K562 (cell line): ENCODE results near the gene AP4S1. TPM values are rescaled to one million over a fixed set of nuclear protein-coding genes. Genes with fewer than 3 reads are reported as not detected.

ENCODE experiments used
- ATAC-seq: fragments of 200-7000 bp; cut with Tn5 transposase; 3 replicates; pipeline ENCODE4 v1.9.1; 2020; ENCODE audit warnings: moderate library complexity
- BruUV-seq: library from RNA; stranded (reverse); fragments of 400-500 nt; replicated peaks from 2 replicates; lab custom pipeline; 2021; lab: Mats Ljungman, UMichigan
- CTCF ChIA-PET: fragments of 300-600 bp; formaldehyde crosslinking; extraction: SDS; loops from one replicate; lab custom pipeline; 2021; ENCODE audit warnings: low intra/inter-chr PET ratio; lab: Yijun Ruan, JAX
- POLR2A ChIA-PET: fragments of 300-600, 350-650 bp; sonication (Branson Sonifier 250); formaldehyde crosslinking; extraction: SDS; loops from one replicate; lab custom pipeline; 2021; ENCODE audit warnings: antibody characterized with exemption, inconsistent platforms; lab: Yijun Ruan, JAX
- DNase-seq, 4 experiments: peaks; one replicate each; pipeline versions ENCODE4 v3.0.0 to v3.0.0-alpha.2; 2011 to 2018; ENCODE audit warnings: low spot score in 3 of 4, mixed read lengths in 3 of 4; ENCODE audit errors: extremely low read depth in 1 of 4
- FAIRE-seq: peaks from 2 replicates; lab custom pipeline; 2011; peaks lifted over from hg19 to GRCh38; lab: Jason Lieb, UNC
- H2AFZ ChIP-seq: 2 replicates; pipeline ENCODE4 v1.6.0; 2011; ENCODE audit warnings: low read depth, low read length, control low read depth, inconsistent platforms
- H3K27ac ChIP-seq: fragments of 200-600 bp; 3 replicates; pipeline ENCODE4 v1.8.0; 2011; ENCODE audit warnings: low read depth, mild to moderate bottlenecking, control low read depth, inconsistent platforms, low read length, moderate library complexity, mixed read lengths; ENCODE audit errors: extremely low read depth
- H3K27me3 ChIP-seq, 2 experiments: fragments of 300-600 bp in 1 of 2; 2 replicates in 1 of 2; 3 replicates in 1 of 2; pipeline versions ENCODE4 v1.6.0 to v1.8.0; 2011; ENCODE audit warnings: inconsistent platforms in 2 of 2, low read length in 2 of 2, mild to moderate bottlenecking in 1 of 2, mixed read lengths in 1 of 2, moderate library complexity in 1 of 2; ENCODE audit not compliant: control insufficient read depth in 2 of 2, insufficient read depth in 2 of 2
- H3K36me3 ChIP-seq: fragments of 300-600 bp; 3 replicates; pipeline ENCODE4 v1.8.0; 2011; ENCODE audit warnings: mild to moderate bottlenecking, low read length, inconsistent platforms; ENCODE audit not compliant: control insufficient read depth, insufficient read depth
- H3K4me1 ChIP-seq, 2 experiments: fragments of 200-600 bp in 1 of 2; replicated peaks in 1 of 2; 2 replicates in 1 of 2; 3 replicates in 1 of 2; pipeline versions ENCODE4 v1.5.1 to v1.8.0; 2011; ENCODE audit warnings: inconsistent platforms in 2 of 2, low read length in 2 of 2, mild to moderate bottlenecking in 1 of 2, mixed read lengths in 1 of 2, moderate library complexity in 1 of 2; ENCODE audit not compliant: control insufficient read depth in 2 of 2, insufficient read depth in 2 of 2
- H3K4me2 ChIP-seq: 2 replicates; pipeline ENCODE4 v1.6.1; 2011; ENCODE audit warnings: low read length, control low read depth, inconsistent platforms, mixed read lengths; ENCODE audit not compliant: insufficient read depth
- H3K4me3 ChIP-seq: fragments of 200-600 bp; sonication (generic), shearing (Covaris generic); 2 replicates; pipeline ENCODE4 v1.5.1; 2016; ENCODE audit warnings: control low read depth, inconsistent platforms
- H3K79me2 ChIP-seq: fragments of 200-600 bp; 3 replicates; pipeline ENCODE4 v1.8.0; 2011; ENCODE audit warnings: low read length, inconsistent platforms; ENCODE audit not compliant: control insufficient read depth, insufficient read depth
- H3K9ac ChIP-seq, 2 experiments: 2 replicates each; pipeline versions ENCODE4 v1.6.0 to v1.6.1; 2011; ENCODE audit warnings: low read depth in 2 of 2, low read length in 2 of 2, control low read depth in 1 of 2, inconsistent platforms in 1 of 2, mild to moderate bottlenecking in 1 of 2, mixed read lengths in 1 of 2; ENCODE audit not compliant: insufficient read depth in 1 of 2
- H3K9me1 ChIP-seq: one replicate; pipeline ENCODE4 v1.6.0; 2011; ENCODE audit warnings: inconsistent platforms, mild to moderate bottlenecking, low read length, moderate library complexity; ENCODE audit not compliant: control insufficient read depth, insufficient read depth
- H3K9me3 ChIP-seq: replicated peaks from 2 replicates; pipeline ENCODE4 v1.5.1; 2011; ENCODE audit warnings: low read depth, low read length, inconsistent platforms; ENCODE audit not compliant: control insufficient read depth, insufficient read depth
- H4K20me1 ChIP-seq: replicated peaks from 2 replicates; pipeline ENCODE4 v1.6.1; 2011; ENCODE audit warnings: low read length, inconsistent platforms, mixed read lengths; ENCODE audit not compliant: control insufficient read depth, insufficient read depth
- ATF7 ChIP-seq: fragments of 450-650 bp; IDR thresholded peaks from 2 replicates; pipeline ENCODE4 v1.7.1; 2014; ENCODE audit warnings: mild to moderate bottlenecking, moderate library complexity
- ETV1 ChIP-seq: fragments of 450-650 bp; conservative IDR thresholded peaks from 2 replicates; pipeline ENCODE4 v1.6.1; 2016; ENCODE audit warnings: missing genetic modification characterization, control low read depth, low read depth, missing compliant biosample characterization
- FOXJ3 ChIP-seq: sonication (generic); formaldehyde crosslinking; IDR thresholded peaks from 2 replicates; pipeline ENCODE4 v1.4.0; 2020; ENCODE audit warnings: mild to moderate bottlenecking, missing genetic modification reagents
- HIVEP1 ChIP-seq: fragments of 250-450 bp; sonication (Bioruptor Pico); IDR thresholded peaks from 2 replicates; pipeline ENCODE4 v1.4.0; 2020; ENCODE audit warnings: mild to moderate bottlenecking
- MAFG ChIP-seq: fragments of 450-650 bp; conservative IDR thresholded peaks from 2 replicates; pipeline ENCODE4 v1.6.1; 2016; ENCODE audit warnings: missing genetic modification characterization, missing compliant biosample characterization
- RHOXF2B ChIP-seq: fragments of 250-450 bp; sonication (Bioruptor Pico); conservative IDR thresholded peaks from 2 replicates; pipeline ENCODE4 v1.5.1; 2021
- ZNF253 ChIP-seq: fragments of 250-450 bp; sonication (Bioruptor Pico); conservative IDR thresholded peaks from 2 replicates; pipeline ENCODE4 v1.6.1; 2021; ENCODE audit warnings: mild to moderate bottlenecking
- WGBS: fragments of 100-300 bp; shearing (Covaris generic); methylation state at CpG from one replicate; pipeline ENCODE4 v1.1.6; 2016; ENCODE audit warnings: low coverage, mixed read lengths; ENCODE audit not compliant: insufficient coverage; ENCODE audit errors: missing lambda C conversion rate; 5-methylcytosine and 5-hydroxymethylcytosine counted together
- in situ Hi-C: fragments of 300-500 bp; cut with MboI; formaldehyde crosslinking; loops from 4 replicates; pipeline ENCODE4 v1.15.0; 2018; ENCODE audit warnings: inconsistent platforms, mixed read lengths
- intact Hi-C: fragments of 100-400 bp; cut with micrococcal nuclease; formaldehyde crosslinking; loops from 2 replicates; pipeline ENCODE4 v1.14.2; 2022
- polyA plus RNA-seq, 8 experiments: library from polyadenylated mRNA; depleted of rRNA in 4 of 8; stranded (reverse) in 5 of 8; unstranded in 3 of 8; fragments of >200 nt; fragmentation: Nextera tagmentation in 2 of 8; fragmentation: Illumina TruSeq in 1 of 8; extraction: Ambion mirVana in 2 of 8; extraction: Trizol in 1 of 8; gene quantifications; 2 replicates each; pipeline versions ENCODE4 v1.2.1 to v1.2.3, GENCODE V29; 2011 to 2014; ENCODE audit warnings: inconsistent platforms in 1 of 8, missing spikeins in 1 of 8
- total RNA-seq, 7 experiments: library from RNA; depleted of rRNA in 6 of 7; stranded (reverse); fragments of >200 nt in 6 of 7; fragmentation: Illumina TruSeq in 2 of 7; extraction: Trizol in 2 of 7; gene quantifications; 2 replicates each; pipeline versions ENCODE4 v1.2.1 to v1.2.3, GENCODE V29; 2011 to 2021; ENCODE audit warnings: low replicate concordance in 1 of 7
- TF ChIP-seq, protein P1 (sequence below): sonication (generic); formaldehyde crosslinking; IDR thresholded peaks from 2 replicates; pipeline ENCODE4 v1.8.1; 2023; ENCODE audit warnings: missing genetic modification reagents, mild to moderate bottlenecking, borderline replicate concordance
- TF ChIP-seq, protein P2 (sequence below): fragments of 450-650 bp; IDR thresholded peaks from 2 replicates; pipeline ENCODE4 v1.6.1; 2016; ENCODE audit warnings: missing biosample characterization, missing genetic modification characterization
- TF ChIP-seq, protein P3 (sequence below): fragments of 200-800 bp; sonication (Bioruptor generic); IDR thresholded peaks from 2 replicates; pipeline ENCODE4 v1.6.1; 2017; ENCODE audit warnings: missing genetic modification characterization, missing compliant biosample characterization
- TF ChIP-seq, protein P4 (sequence below), 2 experiments: fragments of 450-650 bp; conservative IDR thresholded peaks; 2 replicates each; pipeline ENCODE4 v1.6.1; 2017; ENCODE audit warnings: mild to moderate bottlenecking in 2 of 2, moderate library complexity in 2 of 2

AP4S1 gene
- total and polyA plus RNA-seq, 9 of the 15 experiments (the other 6 are each of a cell fraction or from before 2014, with no cell fraction given), result 3.7 to 7.8 (median 5.9) TPM

DNA sequence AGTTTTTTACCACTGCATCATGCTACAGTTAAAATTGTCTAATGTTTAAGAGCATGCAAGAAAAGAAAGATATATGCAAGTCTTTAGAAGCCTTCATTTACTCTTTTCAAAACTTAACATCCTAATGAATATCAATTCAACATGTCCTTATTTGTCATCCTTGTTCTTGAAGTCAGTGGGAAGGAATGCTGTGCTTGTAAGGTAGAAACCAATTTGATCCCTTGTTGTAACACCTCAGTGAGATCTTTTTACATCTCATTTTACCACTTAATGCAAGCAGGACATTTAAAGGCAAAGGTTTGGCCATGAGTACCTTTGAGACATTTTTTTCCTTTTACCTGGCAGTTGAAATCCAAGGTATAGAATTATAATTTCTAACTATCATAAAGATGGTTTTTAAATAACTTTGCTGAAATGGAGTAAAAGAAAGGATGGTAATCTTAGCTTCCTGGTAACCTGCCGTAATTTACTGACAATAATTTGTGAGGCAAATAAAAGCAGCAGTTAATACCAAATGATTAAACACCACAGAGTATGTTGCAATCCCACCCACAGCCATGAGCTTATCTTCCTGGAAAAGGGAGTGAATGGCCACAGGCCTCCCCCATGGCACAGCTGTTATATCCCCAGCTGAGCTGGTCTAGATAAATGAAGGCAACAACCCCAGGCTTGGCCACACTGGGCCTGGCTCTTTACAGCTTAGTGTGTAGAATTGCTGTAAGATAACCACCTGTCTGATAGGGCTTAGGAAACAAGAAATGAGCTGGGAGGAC lies 33.9 kb downstream of the AP4S1 start:
- WGBS, result 0% methylated on average over 1 of the region's 1 CpG
- Histone ChIP-seq H3K9me3 (no peaks in the 10 kb centered on the region), H3K4me3 (no peak overlapping the region), H3K36me3 (no peaks in the 10 kb centered on the region), H3K4me1 (peaks cover 14 to 36% of the 10 kb centered on the region in 2 experiments; a peak in 4 of 5 replicates), H4K20me1 (no peaks in the 10 kb centered on the region), H3K79me2 (peaks cover 20% of the 10 kb centered on the region; the same call in 2 of the 3 replicates), H3K27me3 (no peaks in the 10 kb centered on the region), H3K4me2 (peak overlapping the region; percentile 43), H3K9me1 (no peaks in the 10 kb centered on the region), H3K9ac (peak overlapping the region in 1 of 2 experiments; percentile 65; a peak in 2 of 4 replicates), H2AFZ (peak overlapping the region; percentile 74; the same call in 1 of the 2 replicates), H3K27ac (peak overlapping the region; percentile 82)
- FAIRE-seq, result peak; percentile 94
- CTCF ChIA-PET, result no interaction called here
- in situ Hi-C loops (no loop called here), intact Hi-C loops (loop anchor here (1.0 to 2.0 kb wide), 2 partner anchors 21 to 33 kb away; partner anchors contain the start of gene STRN3)
- no TSS peak for BruUV-seq
- peak; percentile 72 to 96 (median 82) for DNase-seq
- POLR2A ChIA-PET, result interaction anchor here (0.6 to 2.0 kb wide), 8 partner anchors 11 to 1302 kb away, joined by 3 to 12 read pairs (median 3); partner anchors contain the start of genes AP4S1 and STRN3
- peak; percentile 86 for ATAC-seq
- TF ChIP-seq ATF7 (peak; percentile 88), RHOXF2B (CRISPR knock-in tag) (0 out of 2 replicates have a peak, but pooled peaks have one; percentile 20), ETV1 (tag) (peak; percentile 47; the same call in 1 of the 2 replicates), ZNF253 (CRISPR knock-in tag) (no peak), FOXJ3 (CRISPR knock-in tag) (no peak), HIVEP1 (peak; percentile 81; the same call in 1 of the 2 replicates), MAFG (tag) (0 out of 2 replicates have a peak, but pooled peaks have one; percentile 25)
- TF ChIP-seq, protein P1, sequence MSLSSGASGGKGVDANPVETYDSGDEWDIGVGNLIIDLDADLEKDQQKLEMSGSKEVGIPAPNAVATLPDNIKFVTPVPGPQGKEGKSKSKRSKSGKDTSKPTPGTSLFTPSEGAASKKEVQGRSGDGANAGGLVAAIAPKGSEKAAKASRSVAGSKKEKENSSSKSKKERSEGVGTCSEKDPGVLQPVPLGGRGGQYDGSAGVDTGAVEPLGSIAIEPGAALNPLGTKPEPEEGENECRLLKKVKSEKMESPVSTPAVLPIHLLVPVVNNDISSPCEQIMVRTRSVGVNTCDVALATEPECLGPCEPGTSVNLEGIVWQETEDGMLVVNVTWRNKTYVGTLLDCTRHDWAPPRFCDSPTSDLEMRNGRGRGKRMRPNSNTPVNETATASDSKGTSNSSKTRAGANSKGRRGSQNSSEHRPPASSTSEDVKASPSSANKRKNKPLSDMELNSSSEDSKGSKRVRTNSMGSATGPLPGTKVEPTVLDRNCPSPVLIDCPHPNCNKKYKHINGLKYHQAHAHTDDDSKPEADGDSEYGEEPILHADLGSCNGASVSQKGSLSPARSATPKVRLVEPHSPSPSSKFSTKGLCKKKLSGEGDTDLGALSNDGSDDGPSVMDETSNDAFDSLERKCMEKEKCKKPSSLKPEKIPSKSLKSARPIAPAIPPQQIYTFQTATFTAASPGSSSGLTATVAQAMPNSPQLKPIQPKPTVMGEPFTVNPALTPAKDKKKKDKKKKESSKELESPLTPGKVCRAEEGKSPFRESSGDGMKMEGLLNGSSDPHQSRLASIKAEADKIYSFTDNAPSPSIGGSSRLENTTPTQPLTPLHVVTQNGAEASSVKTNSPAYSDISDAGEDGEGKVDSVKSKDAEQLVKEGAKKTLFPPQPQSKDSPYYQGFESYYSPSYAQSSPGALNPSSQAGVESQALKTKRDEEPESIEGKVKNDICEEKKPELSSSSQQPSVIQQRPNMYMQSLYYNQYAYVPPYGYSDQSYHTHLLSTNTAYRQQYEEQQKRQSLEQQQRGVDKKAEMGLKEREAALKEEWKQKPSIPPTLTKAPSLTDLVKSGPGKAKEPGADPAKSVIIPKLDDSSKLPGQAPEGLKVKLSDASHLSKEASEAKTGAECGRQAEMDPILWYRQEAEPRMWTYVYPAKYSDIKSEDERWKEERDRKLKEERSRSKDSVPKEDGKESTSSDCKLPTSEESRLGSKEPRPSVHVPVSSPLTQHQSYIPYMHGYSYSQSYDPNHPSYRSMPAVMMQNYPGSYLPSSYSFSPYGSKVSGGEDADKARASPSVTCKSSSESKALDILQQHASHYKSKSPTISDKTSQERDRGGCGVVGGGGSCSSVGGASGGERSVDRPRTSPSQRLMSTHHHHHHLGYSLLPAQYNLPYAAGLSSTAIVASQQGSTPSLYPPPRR, result peak; percentile 95
- TF ChIP-seq, protein P2, sequence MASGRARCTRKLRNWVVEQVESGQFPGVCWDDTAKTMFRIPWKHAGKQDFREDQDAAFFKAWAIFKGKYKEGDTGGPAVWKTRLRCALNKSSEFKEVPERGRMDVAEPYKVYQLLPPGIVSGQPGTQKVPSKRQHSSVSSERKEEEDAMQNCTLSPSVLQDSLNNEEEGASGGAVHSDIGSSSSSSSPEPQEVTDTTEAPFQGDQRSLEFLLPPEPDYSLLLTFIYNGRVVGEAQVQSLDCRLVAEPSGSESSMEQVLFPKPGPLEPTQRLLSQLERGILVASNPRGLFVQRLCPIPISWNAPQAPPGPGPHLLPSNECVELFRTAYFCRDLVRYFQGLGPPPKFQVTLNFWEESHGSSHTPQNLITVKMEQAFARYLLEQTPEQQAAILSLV (tag), result peak; percentile 93
- TF ChIP-seq, protein P3, sequence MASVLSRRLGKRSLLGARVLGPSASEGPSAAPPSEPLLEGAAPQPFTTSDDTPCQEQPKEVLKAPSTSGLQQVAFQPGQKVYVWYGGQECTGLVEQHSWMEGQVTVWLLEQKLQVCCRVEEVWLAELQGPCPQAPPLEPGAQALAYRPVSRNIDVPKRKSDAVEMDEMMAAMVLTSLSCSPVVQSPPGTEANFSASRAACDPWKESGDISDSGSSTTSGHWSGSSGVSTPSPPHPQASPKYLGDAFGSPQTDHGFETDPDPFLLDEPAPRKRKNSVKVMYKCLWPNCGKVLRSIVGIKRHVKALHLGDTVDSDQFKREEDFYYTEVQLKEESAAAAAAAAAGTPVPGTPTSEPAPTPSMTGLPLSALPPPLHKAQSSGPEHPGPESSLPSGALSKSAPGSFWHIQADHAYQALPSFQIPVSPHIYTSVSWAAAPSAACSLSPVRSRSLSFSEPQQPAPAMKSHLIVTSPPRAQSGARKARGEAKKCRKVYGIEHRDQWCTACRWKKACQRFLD (CRISPR knock-in tag), result peak; percentile 99
- TF ChIP-seq, protein P4, sequence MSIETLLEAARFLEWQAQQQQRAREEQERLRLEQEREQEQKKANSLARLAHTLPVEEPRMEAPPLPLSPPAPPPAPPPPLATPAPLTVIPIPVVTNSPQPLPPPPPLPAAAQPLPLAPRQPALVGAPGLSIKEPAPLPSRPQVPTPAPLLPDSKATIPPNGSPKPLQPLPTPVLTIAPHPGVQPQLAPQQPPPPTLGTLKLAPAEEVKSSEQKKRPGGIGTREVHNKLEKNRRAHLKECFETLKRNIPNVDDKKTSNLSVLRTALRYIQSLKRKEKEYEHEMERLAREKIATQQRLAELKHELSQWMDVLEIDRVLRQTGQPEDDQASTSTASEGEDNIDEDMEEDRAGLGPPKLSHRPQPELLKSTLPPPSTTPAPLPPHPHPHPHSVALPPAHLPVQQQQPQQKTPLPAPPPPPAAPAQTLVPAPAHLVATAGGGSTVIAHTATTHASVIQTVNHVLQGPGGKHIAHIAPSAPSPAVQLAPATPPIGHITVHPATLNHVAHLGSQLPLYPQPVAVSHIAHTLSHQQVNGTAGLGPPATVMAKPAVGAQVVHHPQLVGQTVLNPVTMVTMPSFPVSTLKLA (conservative IDR thresholded peaks at IDR 0.05), result peak; percentile 47 to 83; a peak in 2 of 4 replicates
